Skin epidermis (tissue), 12 donors: ENCODE measurements around the gene NEGR1.

Source experiments
- H3K27ac ChIP-seq, 21 experiments: fragments of 200-600 bp; sonication (generic) in 11 of 21; one replicate each; pipeline ENCODE4 v1.5.0; 2020; ENCODE audit warnings: mild to moderate bottlenecking in 3 of 21, inconsistent platforms in 2 of 21, moderate library complexity in 2 of 21
- H3K4me3 ChIP-seq, 7 experiments: fragments of 200-600 bp; sonication (generic) in 2 of 7; one replicate each; pipeline ENCODE4 v1.5.0; 2020; ENCODE audit warnings: inconsistent platforms in 2 of 7, mild to moderate bottlenecking in 2 of 7, moderate library complexity in 1 of 7

NEGR1 gene

DNA sequence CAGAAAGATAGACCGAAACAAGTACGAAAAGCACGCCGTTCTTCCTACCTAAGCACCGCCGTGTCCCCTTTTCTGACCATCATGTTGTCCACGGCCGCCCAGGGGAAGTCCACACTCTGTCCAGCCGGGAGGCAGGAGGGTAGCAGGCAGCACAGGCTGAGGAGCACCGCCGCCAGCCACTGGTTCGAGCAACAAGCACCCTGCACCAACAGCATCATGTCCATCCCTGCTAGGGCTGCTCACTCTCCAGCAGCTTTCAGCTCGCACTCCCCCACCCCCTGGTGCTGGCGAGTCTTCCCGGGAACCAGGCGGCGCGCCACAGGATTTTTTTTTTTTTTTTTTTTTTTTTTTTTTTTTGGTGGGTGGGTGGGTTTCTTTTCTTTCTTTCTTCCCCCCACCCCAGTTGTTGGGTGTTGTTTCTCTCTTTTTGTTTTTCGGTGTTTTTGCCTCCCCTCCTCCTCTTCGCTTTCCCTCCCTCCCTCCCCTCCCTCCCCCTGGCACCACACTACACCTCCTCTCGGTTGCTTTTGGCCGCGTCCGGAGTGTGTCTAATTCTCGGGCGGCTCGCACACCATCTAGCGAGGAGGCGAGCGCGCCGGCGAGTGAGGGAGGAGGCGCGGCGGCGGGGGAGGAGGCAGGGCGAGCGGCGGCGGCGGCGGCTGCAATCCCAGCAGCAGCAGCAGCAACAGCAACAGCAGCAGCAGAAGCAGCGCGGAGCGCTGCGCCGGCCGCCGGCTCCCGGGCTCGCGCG, at the start of gene NEGR1:
NEGR1 (minus strand) TSS at position 269 of the 751 bp plus-strand sequence.
- H3K4me3 ChIP-seq = peak within 1 kb of the TSS; percentile 50 to 78 (median 55)
- peak within 1 kb of the TSS; percentile 14 to 91 (median 81) for H3K27ac ChIP-seq

DNA sequence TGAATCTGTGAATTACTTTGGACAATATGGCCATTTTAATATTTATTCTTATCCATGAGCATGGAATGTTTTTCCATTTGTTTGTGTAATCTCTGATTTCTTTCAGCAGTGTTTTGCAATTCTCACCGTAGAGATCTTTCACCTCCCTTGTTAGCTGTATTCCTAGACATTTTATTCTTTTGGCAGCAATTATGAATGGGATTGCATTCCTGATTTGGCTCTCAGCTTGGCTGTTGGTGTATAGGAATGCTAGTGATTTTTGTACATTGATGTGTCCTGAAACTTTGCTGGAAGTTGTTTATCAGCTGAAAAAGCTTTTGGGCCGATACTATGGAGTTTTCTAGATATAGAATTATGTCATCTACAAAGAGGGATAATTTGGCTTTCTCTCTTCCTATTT, 44.2 kb upstream of the NEGR1 start:
- H3K27ac ChIP-seq = no peak overlapping the region
- no peak overlapping the region for H3K4me3 ChIP-seq

DNA sequence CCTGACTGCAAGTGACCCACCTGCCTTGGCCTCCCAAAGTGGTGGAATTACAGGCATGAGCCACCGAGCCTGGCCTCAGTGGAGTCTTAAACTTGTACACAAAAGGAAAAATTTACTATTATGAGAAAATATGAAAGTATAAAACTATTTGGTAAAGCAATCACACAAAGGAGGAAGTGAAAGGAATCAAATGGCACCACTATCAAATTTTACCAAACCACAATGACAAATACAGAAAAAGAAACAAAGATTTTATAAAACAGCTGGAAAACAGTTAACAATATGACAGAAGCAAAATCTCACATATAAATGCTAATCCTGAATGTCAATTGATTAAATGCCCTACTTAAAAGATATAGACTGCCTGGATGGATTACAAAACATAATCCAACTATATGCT, 42.1 kb upstream of the NEGR1 start:
- H3K4me3 ChIP-seq = no peak overlapping the region
- H3K27ac ChIP-seq = no peak overlapping the region

DNA sequence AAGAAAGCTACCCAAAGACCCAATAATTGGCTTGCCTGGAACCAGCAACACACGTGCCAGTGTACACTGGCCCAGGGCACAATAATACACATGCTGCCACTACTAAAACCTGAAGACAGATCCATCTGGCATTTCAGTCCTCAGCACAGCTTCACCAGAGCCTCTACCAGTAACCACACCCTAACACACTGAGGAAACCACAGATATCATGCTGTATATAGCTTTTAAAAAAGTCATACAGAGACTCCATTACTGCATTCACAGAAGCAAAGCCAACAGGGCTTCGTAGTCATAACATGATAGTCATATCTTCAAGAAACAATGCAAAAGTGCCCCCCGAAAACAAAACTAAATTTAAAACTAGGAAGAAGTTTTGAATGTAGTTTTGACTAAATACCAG, 40.6 kb upstream of the NEGR1 start:
- H3K4me3 ChIP-seq = no peak overlapping the region
- H3K27ac ChIP-seq = no peak overlapping the region

DNA sequence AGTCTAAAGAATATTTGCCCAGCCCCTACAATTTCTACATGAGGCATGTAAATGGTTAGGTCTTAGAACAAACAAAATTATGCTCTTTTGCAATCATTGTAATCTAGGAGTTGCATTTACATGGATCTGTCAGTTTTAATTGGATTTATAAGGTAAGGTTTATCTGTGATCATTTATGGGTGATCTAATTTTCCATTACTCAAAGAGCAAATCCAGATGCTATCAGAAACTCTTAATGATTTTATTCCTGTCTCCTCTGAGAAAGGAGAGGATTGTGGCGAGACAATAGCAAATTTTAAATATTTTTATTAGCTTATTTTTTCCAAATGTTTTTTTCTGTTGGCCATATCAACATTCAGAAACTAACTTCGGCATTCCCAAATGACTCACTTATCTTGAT, 14.2 kb upstream of the NEGR1 start:
- Histone ChIP-seq H3K27ac (no peak overlapping the region), H3K4me3 (no peak overlapping the region)

DNA sequence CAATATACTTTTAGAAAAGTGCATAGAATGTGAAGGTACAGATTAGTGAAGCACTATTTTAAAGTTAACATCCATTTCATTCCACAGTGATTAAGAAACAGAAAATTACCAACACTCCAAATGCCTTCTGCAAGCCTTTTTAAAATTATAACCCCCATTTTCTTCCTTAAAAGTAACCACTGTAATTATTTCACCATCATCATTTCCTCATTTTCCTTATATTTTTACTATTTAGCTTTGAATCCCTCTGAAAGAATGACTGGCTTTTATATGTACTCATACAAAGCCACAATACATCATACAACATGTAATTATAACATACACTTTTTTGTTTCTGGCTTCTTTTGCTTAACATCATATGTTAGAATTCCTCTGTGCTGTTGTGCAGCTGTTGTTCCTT, 6.5 kb upstream of the NEGR1 start:
- Histone ChIP-seq H3K27ac (no peak overlapping the region), H3K4me3 (no peak overlapping the region)

DNA sequence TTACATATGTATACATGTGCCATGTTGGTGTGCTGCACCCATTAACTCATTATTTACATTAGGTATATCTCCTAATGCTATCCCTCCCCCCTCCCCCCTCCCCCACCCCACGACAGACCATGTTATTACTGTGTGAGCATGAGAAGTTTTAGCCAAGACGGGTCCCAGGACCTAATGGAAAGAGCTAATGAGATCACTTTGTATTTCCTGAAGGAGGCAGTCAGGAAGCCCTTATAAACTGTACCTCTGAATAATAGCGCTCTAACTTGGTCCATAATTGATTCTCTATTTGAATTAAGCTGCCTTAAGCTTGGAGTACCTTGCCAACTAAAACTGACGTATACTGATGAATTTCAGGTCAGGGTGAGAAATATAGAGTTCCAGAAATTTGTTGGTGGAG, 4.1 kb upstream of the NEGR1 start:
- no peak overlapping the region for H3K4me3 ChIP-seq
- H3K27ac ChIP-seq = peak overlapping the region in 1 of 21 experiments; percentile 88

DNA sequence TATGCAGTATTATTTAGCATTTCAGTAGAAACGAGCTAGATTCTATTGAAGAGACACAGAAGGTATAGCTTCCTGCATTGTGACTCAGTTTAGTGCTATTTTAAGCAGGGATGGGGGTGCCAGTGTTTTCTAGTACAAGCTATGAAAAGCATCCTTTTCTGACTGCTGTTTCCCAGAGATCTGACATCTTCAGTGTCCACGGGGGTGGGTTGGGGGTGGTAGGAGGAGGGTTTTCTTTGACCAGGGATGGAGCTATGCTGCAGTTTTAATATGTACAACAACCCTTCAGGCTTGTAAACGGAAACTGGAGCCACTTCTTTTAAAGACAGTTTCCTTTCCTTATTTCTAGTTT, 2.7 kb upstream of the NEGR1 start:
- H3K4me3 ChIP-seq = peak overlapping the region in 5 of 7 experiments; percentile 50 to 78 (median 55)

DNA sequence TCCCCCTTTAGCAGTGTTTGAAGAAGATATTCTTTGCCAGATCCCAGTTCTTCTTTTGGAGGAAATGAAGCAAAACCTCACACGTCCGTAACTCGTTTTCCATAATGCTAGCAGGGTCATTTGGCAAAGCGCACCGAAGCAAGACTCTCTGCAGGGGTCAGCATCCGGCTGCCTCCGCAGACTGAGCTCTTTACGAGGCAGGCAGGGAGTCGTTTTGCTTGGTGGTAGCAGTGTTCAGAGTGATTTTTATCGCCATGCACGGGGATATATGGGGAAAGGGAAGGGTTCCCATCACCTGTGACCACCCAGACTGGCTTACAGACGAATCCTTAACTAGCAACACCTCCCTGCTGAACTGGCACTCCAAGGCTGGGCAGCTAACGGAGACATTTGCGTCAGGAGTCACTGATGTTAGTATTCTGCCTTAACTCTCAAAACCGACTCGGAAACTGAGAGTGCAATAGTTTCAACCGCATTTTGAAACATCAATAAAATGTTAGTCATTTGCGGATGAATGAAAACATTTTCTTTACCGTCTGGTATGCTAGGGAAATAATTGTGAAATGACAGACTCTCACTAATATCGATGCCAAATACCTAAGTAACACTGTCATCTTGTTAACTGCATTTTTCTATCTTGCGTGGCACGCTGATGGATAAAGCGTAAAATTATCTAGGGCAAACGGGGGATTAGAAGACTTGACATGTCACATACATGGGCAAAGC, 2.2 kb upstream of the NEGR1 start:
- peak overlapping the region; percentile 9 to 91 (median 80) for H3K27ac ChIP-seq
- peak overlapping the region; percentile 50 to 78 (median 55) for H3K4me3 ChIP-seq

More for the DNA sequence above, 2.7 kb upstream of the NEGR1 start:
- peak overlapping the region in 12 of 21 experiments; percentile 15 to 91 (median 77) for H3K27ac ChIP-seq

DNA sequence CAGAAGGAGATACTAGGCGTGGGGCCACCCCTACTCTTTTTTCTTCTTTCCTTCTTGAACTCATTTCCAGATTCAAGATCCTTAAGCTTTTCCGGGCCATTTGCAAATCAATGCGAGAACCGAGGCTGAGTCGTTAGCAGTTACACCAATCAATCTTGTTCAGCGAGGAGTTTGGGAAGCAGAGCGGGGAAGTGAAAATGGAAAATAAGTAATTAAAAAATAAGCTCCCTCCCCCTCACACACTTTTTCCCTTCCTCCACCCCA, 1.7 kb upstream of the NEGR1 start:
- peak overlapping the region; percentile 9 to 91 (median 81) for H3K27ac ChIP-seq

DNA sequence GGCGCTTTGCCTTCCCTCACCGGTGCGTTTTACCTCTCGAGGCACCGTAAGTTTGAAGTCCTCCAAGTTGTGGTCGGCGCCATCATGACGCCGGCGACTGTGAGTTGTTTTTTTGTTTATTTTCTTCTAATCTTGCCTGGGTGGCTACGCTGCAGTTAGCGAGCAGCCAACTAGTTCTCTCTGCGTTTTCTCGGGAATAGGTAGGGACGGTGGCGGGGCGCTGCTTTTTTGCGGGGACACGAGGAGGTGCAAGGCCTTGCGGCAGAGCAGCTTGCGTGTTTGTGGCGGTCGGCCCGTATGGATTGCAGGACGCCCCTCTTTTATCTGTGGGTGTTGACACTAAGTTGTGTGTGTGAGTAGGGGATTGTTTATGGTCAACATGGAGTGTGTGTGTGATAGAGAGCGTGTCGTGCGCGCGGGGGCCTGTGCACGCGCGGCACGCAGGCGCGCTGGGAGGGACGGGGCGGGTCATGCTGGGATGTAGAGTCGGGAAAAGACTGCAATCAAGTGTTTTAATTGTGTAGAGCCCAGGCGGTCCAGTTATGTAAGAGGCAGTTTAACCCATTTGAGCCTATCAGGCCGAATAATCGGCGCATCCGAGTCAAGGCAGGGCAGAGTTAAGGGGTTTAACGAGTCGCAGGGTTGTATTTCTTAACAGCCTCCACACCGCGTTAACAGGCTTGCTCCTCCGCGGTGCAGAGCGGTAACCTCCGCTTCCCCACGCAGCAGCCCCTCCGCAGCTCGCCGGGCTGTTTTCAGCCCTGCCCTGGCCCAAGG, 1.2 kb upstream of the NEGR1 start:
- peak overlapping the region; percentile 14 to 91 (median 81) for H3K27ac ChIP-seq
- peak overlapping the region; percentile 50 to 78 (median 55) for H3K4me3 ChIP-seq

More for the DNA sequence above, 1.7 kb upstream of the NEGR1 start:
- H3K4me3 ChIP-seq = peak overlapping the region; percentile 50 to 78 (median 55)

DNA sequence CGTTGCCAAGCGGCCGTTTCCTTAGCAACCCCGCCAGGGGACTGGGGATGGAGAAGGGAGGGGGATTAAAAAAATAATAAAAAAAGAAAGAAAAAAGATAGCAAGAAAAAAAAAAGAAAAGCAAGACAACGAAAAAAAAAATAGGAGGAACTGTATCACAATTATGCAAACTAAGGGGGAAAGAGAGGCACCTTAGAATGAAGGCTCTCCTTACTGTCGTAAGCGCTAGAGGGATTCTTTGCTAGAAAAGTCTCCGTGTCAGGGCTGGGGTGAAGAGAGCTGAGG, 625 bp upstream of the NEGR1 start:
- peak overlapping the region; percentile 14 to 91 (median 81) for H3K27ac ChIP-seq

DNA sequence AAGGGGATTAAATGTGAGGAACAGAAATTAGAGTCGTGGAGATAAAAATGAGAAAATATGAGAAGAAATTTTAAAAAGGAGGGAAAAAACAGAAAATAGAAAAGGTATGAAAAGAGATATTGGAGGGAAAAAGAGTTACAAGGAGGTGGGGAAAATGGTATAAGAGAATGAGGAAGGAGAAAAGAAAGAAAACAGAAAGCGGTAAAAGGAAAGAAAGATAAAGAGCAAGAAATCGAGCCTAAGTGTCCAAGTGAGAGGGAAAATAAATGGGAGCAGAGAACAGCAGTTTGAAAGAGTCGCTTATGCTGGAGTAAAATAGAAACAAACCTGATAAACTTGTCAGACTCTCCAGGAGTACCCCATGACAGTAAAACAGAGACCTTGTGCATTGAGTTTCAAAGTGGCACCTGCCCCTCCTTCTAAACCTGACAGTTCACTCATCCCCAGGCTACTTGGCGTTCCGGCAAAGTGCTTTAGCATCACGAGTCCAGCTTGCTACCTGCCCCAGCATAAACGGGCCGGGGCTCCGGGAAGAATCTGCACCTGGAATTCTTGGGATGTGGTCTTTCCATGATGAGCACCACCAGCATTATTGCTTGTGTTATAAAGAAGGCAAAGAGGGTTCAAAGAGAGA, 585 bp downstream of the NEGR1 start:
- H3K27ac ChIP-seq = peak overlapping the region in 10 of 21 experiments; percentile 1 to 52 (median 32)
- peak overlapping the region; percentile 50 to 78 (median 55) for H3K4me3 ChIP-seq

More for the DNA sequence above, 625 bp upstream of the NEGR1 start:
- H3K4me3 ChIP-seq = peak overlapping the region; percentile 50 to 78 (median 55)

DNA sequence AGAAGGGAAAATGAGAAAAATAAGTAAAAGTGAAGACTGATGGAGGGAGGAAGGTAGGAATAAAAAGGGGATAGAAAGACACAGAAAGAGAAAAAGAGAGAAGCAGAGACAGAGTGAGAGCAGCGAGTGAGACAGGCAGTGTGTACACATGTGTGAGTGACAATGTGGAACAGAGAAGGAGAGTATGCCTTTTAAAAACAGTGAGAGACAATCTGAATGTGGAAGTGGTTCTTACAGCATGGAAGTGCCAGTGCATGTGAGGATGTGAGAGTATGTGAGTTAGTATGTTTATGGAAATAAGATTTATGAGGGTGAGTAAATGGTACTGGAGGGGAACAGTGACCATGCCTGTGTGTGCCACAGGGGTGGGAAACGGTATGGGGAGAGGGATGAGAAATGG, 1.2 kb downstream of the NEGR1 start:
- H3K4me3 ChIP-seq = peak overlapping the region in 2 of 7 experiments; percentile 2 to 78
- peak overlapping the region in 4 of 21 experiments; percentile 1 to 51 (median 38) for H3K27ac ChIP-seq

DNA sequence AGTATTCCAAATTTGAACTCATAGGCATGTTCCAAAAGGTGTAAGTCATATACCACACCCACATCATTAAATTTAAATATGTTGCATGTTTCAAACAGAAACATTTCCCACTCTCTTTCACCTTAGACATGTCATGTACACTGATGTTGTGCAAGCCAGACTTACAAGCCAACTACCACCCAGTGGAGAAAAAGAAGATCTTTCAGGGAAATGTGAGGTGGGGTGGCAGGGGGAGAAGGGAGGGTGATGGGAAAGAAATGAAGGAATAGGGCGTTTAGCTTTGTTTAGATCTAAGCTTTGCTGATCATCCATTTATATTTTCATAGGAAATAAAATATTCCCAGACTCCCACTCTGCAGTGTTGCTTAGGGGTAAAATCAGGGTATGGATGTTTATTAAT, 1.6 kb downstream of the NEGR1 start:
- Histone ChIP-seq H3K27ac (peak overlapping the region in 3 of 21 experiments; percentile 26 to 51 (median 36)), H3K4me3 (peak overlapping the region in 2 of 7 experiments; percentile 2 to 78)

DNA sequence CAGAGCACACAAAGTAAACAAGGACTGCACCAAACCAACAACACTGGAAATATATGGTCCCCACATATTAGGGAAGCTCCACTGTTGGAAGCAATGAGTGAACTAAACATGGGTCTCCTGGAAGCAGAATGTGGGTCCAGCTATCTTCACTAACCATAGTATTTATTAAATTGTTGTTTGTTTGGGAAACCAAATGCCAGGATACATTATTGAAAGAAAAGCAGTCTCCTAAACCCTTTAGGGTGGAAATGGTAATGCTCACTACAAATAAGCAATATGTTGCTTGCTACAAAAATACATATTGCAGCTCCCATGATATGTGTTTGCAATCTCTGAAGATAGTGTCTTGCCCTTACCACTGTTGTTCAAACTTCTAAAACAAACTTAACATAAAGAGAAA, 2.2 kb downstream of the NEGR1 start:
- H3K4me3 ChIP-seq = no peak overlapping the region

DNA sequence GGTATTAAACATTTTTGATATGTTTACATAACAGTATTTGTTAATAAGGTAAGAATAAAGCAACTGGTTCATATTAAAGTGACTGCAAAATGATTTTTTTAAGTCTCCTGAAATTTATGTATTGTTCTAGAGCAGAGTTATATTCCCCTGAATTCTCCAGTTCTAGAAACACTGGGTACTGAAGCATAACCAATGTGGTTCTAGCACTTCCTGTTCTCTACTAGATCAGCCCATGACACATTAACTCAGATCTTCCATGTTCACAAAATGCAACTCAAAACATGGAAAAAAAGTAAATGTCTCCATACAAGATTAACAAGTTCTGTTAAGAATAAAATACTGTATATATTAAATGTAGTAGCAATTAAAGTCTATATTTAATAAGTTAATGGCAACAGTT, 3.9 kb downstream of the NEGR1 start:
- Histone ChIP-seq H3K27ac (no peak overlapping the region), H3K4me3 (no peak overlapping the region)

More for the DNA sequence above, 2.2 kb downstream of the NEGR1 start:
- peak overlapping the region in 1 of 21 experiments; percentile 17 for H3K27ac ChIP-seq

DNA sequence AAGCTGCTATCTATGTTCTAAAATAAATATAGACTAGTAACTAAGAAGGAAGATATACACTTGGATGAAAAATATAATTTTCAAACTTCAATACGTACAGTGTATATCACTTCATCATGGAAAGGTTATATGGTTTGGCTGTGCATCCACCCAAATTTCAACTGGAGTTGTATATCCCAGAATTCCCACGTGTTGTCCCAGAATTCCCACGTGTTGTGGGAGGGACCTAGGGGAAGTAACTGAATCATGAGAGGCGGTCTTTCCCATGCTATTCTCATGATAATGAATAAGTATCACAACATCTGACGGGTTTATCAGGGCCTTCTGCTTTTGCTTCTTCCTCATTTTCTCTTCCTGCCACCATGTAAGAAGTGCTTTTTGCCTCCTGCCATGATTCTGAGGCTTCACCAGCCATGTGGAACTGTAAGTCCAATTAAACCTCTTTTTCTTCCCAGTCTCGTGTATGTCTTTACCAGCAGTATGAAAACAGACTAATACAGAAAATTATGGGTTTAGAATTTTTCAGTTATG, 10.7 kb downstream of the NEGR1 start:
- Histone ChIP-seq H3K4me3 (no peak overlapping the region), H3K27ac (no peak overlapping the region)

DNA sequence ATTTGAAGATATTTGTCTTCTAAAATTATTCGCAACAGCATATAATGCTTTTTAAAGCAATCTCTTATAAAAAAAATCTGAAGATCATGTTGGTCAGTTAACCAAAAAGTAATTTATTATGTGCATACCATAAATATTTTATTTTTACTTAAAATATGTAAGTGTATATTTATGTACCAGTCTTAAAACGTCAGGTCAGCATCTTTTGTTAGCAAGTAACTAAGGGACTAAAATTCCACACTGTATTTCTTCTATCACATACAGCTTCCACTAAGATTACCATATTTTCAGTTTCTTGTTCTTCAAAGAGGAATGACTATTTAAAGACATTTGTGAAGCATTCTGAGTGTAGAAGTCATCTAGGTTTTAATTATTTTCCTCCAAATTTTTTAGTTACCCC, 19.6 kb downstream of the NEGR1 start:
- H3K4me3 ChIP-seq = no peak overlapping the region
- H3K27ac ChIP-seq = no peak overlapping the region

DNA sequence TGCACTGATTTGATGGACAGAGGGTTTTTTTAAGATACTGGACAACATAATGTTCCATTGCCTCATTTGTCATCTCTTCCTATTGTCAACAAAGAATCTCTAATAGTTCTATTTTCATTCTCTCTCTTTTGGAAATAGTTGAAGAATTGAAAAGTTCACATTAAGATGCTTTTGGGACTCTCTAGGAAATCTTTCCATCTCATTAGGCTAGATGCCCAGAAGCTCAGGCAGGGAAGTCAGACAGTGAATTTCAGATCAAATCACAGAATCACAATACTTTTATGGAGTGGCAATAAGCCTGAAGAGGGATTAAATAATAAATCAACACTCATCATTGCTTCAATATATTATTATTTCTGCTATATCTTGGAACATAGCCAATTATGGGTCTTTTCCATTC, 29.2 kb downstream of the NEGR1 start:
- Histone ChIP-seq H3K4me3 (no peak overlapping the region), H3K27ac (no peak overlapping the region)
